Breast epithelium (tissue), 3 donors: ENCODE data around the gene HMCN2.

Experiments
- CTCF ChIP-seq, 3 donors: fragments of 450-650 bp; IDR thresholded peaks; one replicate each; pipeline ENCODE4 v1.5.1; 2016 to 2017; ENCODE audit warnings: antibody characterized with exemption in 3 of 3, mild to moderate bottlenecking in 3 of 3, moderate library complexity in 3 of 3
- POLR2A ChIP-seq: fragments of 450-650 bp; IDR thresholded peaks from one replicate; pipeline ENCODE4 v1.6.1; 2016; ENCODE audit warnings: antibody characterized with exemption, mild to moderate bottlenecking, moderate library complexity

DNA sequence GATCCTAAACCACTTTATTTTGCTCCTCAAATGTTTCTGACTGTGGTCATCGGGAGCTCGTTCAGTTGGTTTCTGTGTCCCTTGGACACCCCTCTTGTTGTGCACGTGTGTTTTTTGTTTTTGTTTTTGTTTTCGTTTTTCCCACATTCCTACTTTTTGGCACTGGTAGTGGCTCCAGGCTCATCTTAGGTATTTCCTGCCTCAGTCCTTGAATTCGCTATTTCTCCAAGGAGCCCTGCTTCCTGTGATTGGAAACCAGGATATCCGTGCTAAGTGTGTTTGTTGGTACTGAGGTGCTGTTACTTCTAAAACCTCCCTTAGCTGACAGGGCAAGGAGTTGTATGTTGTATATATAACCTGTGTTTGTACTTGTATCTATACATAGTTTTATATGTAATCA, 5.9 kb downstream of the HMCN2 start:
- TF ChIP-seq POLR2A (no peak), CTCF (IDR thresholded peaks at IDR 0.05) (no peak)
